Middle frontal gyrus (tissue), 1 donor: ENCODE data around the gene CORO6.

Experiments used
- DNase-seq: peaks from one replicate; pipeline ENCODE4 v3.0.0-alpha.2; 2015; ENCODE audit warnings: low spot score; ENCODE audit errors: extremely low spot score

Gene CORO6

DNA sequence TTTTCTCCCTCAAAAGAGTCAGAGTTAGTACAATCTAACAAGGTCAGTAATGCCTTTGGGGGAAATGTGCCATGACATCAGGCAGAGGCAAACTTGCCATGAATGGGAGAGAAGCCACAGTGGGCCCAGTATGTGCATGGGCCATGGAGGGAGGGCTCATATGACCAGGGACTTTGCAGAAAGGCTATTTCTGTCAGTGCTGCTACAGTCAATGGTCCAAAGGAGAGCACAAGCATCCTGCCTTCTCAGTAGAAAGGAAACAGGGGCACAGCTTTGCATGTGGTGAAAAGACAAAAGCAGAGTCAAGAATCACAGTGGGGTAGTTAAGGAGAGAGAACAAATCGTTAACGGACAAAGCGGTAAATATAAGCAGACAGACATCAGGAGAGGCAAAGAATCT, 11.2 kb upstream of the CORO6 start:
- DNase-seq: no peak

DNA sequence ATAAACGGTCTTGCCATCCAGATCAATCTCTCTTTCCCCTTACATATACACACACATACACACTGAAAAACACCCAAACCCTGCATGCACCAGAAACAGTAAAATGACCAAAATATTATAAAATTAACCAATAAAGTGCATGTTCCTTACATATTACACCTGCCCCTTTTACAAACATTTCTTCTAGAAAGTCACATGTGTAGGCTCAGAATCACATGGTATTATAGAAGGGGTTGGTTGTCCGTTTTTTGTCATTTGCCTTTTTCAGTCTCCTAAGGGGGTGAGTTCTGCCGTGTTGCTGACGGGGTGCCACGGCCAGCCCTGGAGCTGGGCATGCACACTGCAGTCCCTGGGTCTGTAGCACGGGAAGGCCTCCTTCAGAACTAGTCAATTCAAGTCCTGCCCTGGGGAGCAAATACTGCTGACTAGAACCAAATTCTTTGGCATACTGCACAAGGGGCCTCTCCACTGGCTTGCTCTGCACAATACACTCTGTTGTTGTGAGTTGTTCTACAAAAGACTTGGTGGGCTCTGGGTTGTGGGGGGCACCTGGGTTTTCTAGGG, 8.0 kb upstream of the CORO6 start:
- DNase-seq: no peak

DNA sequence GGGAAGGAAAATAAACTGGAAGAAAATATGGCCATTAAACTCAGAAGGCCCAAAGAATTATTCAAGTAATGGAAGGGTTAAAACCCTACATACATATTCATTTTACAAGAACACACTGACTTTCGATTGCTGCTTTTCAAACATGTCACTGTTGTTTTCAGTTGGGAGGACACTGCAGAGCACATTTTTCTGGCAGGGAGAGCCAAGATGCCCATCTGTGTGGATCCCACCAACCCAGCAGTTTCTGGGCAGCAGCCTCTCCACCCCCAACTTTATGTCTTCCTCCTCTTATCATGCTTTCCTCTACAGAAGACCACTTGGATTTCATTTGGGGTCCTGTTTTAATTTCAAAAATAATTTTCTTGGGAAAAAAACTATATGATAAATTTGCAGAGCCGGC, 7.1 kb upstream of the CORO6 start:
- no peak for DNase-seq

DNA sequence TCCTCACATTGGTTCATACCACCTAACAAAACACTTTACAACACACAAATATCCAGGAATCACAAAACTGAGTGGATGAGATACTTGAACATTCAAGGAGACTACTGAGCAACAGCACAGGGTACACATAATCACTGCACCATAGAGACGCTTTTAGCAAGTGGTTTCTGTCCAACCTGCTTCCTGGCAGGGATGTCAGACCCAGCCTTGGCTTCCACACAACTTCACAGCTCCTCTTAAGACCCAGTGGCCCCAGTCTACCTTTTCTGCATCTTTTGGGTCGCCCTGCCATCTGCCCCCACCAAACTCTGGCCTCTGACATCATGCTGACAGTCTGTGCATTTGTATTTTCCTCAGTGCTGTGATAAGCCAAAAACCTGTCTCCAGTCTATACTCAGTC, 5.9 kb upstream of the CORO6 start:
- DNase-seq: no peak

DNA sequence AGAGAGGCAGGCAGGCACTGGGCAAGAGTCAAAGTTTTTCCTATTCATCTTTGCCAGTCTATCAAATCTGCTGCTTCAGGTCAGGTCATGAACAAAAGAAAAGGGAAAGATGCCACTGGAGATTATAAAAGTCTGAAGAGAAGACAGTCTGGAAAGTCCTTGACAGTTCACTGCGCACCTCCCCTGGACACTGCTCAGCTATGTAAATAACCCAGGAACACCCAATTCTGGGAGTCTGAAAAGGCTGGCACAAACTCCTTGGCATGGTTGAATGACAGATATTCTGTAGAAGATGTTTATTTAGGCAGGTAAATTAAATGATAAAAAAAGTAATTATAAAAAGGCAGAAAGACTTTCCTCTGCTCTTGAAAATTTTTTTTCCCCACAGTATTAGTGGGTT, 5.2 kb upstream of the CORO6 start:
- no peak for DNase-seq

DNA sequence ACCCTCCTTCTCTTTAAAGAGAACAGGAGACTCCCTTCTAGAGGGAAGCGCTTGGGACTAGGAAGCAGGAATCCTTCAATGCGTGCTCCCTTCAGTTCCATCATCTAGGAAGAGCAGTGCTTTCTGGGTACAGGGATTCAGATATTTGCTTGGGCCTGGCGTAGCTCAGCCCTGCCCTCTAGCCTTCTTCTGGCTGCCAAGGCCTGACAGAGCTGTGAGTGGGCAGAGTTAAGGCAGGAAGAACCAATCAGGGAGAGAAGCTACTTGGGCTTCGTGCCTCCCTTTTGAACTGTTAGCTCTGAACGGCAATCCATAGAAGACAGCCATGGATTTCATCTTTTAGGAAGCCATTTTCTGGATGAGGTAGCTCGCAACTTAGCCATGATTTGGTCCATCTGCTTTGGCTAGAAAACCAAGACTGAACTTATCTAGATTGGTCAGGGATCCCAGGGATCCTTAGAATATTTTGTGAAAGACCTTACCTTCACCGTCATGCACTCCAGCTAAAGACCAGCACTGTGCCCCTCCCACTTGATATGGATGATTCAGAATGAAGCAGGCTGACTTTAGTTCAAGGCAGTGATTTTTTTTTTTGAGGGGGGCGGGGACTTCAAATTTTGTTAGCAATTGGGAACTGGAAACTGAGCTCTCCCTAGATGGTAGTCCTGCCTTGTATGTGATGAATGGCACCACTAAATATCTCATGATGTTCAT, 2.5 kb upstream of the CORO6 start:
- DNase-seq: peak; percentile 39

DNA sequence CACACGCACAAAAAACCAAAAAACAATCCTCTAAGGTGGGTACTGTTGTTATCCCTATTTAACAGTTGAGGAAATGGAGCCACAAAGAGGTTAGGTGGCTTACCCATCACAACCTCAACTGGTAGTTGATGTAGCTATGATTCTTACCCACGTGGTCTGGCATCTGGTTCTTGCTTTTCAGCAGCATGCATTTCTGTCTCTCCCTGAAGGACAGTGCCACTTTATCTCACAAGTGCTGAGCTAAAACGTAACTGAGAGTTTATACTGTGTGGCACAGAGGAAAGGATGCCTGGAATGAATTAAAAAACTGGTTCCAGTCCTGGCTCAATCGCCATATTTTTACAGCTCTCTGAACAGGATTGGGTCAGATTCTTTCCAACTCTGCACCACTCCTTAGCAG, 1.9 kb upstream of the CORO6 start:
- no peak for DNase-seq

DNA sequence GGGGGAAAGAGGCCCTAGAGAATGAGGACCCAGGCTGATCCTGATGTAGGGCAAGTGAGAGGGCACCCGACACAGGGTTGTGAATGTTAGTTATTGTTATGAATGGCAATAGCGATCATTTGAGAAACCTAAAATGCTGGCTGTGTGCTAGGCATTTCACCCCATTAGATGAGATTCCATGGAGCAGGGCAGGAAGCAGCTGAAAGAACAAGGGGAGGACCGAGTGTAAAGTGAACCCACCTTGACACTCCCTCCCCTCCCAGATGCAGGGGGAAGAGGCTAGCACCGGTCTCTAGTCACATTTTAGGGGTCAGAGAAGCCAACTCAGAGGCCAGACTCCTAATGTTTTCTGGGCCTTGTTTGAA, 553 bp upstream of the CORO6 start:
- DNase-seq: no peak

DNA sequence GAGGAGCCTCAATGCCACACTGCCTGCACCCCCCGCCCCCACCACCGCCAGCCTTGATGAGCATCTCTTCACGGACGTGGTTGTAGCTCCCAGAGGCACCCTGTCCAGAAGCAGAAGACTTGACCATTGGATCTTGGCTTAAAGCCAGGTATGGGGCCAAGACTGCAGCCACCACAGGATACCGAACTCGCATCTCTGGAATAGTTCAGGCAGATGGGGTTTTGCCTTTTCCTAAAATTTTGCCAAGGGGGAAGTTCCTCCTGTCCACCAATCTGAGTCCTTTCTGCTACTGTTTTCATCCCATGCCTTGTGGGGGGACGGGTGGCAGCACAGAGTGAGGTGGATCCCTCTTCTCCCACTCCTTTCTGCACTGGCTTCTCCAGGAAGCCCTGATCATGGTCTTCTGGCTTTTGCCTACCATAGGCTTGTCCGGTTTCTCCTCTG, 939 bp downstream of the CORO6 start:
- no peak for DNase-seq

DNA sequence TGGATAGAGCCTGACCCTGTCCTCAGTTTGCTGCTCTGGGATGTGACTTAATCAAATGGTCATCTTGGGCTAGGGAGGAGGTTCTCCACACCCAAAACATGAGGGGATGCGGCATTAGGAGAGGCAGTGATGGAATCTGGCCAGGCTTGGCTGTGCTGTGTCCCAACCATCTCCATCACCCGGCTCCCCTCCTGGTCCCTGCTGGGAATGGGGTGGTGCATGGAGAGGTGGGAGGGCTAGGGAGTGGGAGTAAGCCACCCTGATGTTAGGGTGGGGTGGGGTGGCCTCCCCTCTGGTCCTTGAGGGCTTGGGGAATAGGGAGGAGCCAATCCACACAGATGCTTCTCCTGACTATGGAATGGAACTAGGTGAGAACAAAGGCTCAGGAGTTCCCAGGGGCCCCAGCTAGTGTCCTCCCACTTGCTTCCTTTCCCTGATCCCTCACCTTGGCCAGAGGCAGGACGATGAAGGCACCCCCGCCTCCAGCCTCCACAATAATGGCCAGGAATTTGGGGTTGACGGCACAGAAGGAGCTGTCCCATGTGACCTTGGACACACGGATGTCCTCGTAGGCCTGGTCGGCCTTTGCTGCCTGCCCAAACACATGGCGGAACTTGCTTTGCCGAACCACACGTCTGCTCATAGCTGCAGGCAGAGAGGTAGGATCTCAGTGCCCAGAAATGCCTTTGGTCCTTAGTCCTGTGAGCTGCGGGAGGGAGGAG, 1.8 kb downstream of the CORO6 start:
- DNase-seq: no peak

DNA sequence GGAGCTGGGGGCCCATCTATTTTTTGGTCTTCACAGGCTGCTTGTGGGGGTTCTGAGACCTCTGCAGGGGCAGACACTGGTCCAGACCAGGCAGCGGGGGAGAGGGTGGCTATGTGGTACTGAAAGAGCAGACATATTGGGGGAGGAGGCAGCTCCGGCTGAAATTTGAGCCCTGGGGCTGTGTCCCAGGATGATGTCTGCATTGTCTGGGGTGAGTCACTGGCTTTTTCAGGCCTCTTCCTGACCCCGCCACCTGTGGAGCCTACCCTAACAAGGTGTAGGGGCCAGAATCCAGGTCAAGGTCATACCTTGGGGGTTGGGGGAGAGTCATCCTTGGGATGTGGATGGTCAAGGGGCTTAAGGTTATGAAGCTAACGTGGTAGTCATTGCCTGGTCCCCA, 2.4 kb downstream of the CORO6 start:
- no peak for DNase-seq

DNA sequence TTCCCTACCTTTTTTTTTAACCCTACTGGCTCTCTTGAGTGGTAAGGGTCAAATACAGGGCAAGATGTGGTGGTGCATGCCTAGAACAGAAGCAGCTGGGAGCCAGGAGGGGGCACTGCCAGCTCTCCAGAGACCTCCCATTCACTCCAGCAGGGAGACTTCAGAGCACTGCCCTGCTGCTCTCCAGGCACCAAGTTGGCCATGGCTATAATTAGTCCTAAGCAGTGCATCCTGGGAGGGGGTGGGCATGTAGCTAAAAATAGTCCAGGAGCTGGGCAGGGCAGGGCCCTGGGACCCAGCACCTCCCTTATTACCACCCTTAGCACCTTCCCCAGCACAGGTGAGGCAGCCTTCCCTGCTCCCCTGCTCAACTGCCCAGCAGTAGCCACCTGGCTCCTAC, 3.5 kb downstream of the CORO6 start:
- DNase-seq: no peak

DNA sequence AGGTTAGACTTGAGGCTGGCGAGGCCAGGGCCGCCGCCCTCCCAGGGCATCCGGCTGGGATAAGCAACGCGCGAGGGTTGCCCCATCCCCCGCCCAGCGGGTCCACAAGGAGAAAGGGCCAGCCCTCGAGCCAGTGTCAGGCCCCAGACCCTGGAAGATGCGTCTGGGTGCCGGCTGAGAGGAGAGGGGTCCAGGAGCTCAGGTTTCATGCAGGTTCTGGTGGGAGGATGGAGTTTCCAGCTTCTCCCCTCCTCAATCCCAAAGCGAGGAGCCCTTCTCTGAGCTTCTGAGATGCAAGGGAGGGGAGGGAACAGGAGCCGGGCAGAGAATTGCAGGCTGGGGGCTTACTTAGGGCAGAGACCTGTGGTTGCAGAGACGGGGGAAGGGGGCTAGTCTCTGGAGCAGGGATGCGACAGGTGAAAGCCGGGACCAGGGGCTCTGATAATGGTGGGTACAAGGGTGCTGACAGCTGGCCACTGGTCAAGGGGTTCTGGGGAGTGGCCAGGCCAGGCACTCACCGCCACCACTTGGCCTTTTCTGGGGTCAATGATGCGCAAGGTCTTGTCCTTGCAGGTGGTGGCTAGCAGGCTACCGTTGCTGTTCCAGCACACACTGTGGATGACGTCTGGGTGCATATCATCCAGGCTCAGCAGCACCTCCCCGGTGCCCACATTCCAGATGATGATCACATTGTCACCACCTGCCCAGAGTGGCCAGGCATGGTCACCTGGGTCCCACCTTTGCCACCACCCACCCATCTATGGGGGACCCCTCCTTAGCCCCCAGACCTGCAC, 4.2 kb downstream of the CORO6 start:
- DNase-seq: no peak

DNA sequence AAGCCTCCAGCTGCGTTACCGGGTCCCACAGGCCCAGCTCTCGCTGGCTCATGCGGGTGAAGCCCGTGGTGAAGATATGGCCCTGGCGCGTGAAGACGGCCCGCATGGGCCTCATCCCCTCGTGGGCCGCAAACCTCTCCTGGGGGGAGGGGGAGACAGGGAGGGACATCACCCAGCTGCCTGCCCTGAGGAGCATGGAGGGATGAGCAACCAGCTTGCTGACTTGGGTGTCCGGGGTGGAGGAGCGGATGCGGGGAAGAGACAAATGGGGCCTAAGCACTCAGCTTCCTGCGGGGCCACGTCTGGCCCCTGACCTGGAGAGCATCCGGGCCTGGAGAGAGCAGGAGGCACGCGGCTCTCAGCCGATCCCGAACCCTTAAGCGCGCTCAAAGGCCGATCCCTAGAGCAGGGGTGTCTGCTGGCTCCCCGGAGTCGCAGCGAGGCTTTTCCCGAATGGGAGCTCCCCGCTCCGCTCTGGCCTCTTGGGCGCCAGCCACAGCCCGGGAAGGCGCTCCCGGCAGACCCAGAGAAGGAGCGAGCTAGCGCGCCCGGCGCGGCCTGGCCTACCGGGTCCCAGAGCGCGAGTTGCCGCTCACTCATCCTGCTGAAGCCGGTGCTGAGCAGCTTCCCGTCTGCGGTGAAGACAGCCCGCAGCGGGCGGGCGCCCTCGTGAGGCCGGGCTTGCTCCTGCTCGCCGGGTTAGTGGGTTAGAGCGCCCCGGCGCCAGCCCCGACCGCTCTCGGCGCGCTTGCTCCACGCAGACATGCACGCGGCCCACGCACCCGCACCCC, 5.0 kb downstream of the CORO6 start:
- peak; percentile 53 for DNase-seq

DNA sequence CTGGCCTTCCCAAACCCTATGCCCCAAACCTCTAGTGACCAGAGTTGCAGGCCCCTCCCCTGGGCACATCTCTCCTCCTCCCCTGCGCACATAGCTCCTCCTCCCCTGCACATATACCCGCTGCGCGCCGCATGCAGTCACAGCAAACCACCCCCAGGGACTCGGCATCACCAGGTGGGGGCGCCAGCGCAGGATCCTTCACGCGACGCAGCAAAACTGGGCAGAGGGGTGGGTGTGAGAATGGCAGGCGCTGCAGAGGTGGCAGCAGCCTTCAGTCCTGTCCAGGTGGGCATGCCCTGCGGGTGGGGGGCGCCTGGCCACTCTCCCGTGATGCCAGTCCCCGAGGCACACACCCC, 5.6 kb downstream of the CORO6 start:
- peak; percentile 62 for DNase-seq

DNA sequence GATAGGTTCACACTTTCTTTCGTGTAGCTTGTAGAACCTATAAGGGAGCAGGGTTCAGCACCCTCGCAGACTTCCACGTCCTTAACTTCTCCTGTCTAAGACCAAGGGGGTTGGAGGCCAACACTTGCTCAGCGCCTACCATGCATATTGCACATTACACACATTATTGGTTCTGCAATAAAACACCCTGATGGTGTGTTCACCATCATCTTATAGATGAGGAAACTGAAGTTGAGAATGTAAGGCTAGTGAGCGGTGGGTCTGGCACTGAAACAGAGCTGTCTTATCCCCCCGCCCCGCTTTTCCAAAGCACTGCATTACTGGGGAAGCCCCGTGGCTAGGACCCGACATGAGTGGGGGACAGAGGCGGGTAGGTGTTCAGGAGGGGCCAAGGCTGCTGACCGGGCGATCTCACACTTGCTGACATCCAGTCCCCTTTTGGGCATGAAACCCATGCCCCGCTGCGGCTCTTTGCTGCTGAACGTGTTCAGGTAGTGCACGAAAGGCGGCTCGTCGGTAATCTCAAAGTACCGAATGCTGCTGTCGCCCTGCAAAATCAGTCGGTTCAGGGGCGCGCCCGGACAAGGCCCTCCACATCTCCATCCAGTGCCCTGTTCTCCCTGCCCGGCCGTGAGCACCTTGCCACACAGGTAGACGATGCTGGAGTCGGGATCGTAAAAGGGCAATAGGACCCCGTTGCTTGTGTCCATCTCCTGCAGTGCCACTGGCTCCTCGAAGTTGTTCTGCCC, 6.2 kb downstream of the CORO6 start:
- DNase-seq: no peak

DNA sequence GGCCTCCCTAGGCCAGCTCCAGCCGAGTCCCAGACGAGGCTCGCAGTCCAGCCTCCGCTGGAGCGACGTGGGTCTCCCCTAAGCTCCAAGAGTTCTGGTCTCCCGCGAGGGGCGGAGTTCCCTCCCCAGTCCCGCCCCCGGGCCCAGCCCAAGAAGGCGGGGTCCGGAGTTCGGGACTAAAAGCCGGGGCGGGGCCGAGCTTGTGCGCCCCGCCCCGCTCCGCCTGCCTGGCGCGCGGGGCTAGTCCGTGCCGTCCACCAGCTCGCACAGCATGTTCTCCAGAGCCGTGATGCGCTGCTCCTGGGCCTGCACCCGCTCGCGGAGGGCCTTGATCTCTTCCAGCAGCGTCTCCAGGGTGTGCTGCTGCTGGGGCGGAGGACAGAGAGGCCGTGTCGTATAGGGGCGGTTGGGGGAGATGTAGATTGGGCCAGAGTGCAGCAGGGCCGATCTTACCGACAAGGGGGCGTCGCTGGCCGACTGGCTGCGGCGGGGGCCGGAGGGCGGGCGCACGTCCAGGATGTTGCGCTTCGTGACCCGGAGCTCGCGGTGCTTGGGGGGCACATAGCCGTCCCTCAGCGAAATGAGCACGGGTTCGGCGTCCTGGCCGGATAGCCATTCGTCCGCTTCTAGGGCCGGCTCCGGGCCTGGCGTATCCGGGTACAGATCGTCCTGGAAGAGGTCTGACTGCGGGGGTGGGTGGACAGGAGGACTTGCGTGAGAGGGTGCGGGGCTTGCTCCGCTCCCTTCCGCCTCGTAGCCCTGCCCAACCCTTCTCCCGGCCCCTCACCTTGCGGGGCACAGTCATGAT, 7.0 kb downstream of the CORO6 start:
- DNase-seq: peak; percentile 92

DNA sequence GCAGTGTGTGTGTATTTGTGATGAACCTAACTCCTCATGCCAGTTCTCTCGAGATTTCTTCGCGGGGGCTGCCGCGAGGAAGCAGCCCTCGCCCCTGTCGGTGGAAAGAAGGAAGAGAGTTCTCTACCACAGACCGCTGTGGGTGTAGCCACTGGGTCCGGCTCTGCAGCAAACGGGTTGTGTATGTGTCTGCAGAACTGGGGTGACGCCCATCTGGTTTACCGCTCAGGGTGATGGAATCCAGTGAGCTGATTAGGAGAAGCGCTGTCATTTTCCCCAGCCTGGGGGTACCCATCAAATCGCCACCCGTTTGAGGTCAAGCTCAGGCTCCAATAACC, 7.7 kb downstream of the CORO6 start:
- DNase-seq: no peak

DNA sequence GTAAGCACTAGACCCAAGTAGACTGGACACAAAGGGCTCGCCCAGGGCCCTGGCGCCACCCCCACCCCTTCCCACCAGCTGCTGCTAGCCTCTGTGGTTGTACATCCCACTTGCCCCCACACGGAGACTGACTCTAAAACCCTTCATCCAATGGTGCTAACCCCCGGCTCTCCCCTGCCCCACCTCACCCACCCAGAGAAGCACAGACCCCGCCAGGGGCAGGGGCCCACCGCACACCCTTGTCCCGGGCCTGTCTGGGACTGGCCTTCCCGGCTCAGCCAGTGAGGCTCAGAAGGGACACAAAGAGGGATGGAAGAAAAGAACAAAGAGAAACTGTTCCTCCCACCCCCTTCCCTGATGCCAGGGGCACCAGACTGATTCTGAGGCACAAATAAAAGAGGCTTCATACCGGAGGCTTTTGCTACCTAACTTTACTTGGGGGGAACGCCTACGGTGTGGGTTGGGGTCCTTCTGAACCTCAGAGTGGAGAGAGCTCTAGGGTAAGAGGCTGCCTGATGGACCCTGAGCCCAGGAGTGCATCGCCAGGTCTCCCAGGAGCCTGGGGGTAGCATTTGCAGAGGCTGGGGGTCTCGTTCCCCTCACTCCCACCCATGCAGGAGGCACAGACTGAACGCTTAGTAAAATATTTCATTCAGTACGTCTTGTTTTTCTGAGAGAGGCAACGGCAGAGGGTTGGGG, 8.2 kb downstream of the CORO6 start:
- no peak for DNase-seq
